ENCODE measurements around the gene SPACA6. TPM values are rescaled to one million over a fixed set of nuclear protein-coding genes. Genes with fewer than 3 reads are reported as not detected.

The SPACA6 gene
- total RNA-seq, 1 experiment from 2014 or later, result 29.5 TPM

DNA sequence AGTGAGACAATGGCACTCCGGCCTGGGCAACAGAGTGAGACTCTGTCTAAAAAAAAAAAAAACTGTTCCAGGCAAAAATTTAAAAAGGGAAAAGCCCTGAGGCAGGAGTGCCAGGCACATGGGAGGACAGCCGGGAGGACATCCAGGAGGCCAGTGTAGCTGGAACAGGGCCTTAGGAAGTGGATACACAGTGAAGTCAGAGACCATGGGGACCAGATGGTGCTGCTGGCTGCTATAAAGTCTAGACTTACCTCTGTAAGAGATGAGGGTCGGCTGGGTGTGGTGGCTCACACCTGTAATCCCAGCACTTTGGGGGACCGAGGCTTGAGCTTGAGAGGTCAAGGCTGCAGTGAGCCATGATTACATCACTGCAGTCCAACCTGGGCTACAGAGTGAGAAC, 15.7 kb downstream of the SPACA6 start:
- no peak overlapping the region for H2AFZ ChIP-seq
- ChIA-PET CTCF (no interaction called here), POLR2A (ENCODE audit: unreplicated experiment) (interaction anchor here (0.6 to 0.7 kb wide), 2 partner anchors 17 to 138 kb away, joined by 11 to 32 read pairs; partner anchors contain the start of gene ZNF175)
- H3K27me3 ChIP-seq (ENCODE audit: insufficient read depth, low read depth), result peaks cover 11% of the 10 kb centered on the region; the same call in 1 of the 2 replicates
- H3K9me2 ChIP-seq (ENCODE audit: insufficient read depth), result no peaks in the 10 kb centered on the region
- H3K9me3 ChIP-seq (ENCODE audit: insufficient read depth, low read depth), result no peaks in the 10 kb centered on the region
- peaks cover 10% of the 10 kb centered on the region; the same call in 1 of the 2 replicates for H3K36me3 ChIP-seq (ENCODE audit: low read depth)
- H3K4me2 ChIP-seq, result no peak overlapping the region
- no peak overlapping the region for H3K27ac ChIP-seq
- H3K4me3 ChIP-seq, result no peak overlapping the region
- no TSS peak for BruUV-seq (replicated peaks)
- intact Hi-C loops (cut with micrococcal nuclease; ENCODE audit: unreplicated experiment), result loop anchor here (10.0 kb wide), 1 partner anchor 216 kb away; the partner anchor contains the start of gene ZNF613
- TF ChIP-seq, protein P1, sequence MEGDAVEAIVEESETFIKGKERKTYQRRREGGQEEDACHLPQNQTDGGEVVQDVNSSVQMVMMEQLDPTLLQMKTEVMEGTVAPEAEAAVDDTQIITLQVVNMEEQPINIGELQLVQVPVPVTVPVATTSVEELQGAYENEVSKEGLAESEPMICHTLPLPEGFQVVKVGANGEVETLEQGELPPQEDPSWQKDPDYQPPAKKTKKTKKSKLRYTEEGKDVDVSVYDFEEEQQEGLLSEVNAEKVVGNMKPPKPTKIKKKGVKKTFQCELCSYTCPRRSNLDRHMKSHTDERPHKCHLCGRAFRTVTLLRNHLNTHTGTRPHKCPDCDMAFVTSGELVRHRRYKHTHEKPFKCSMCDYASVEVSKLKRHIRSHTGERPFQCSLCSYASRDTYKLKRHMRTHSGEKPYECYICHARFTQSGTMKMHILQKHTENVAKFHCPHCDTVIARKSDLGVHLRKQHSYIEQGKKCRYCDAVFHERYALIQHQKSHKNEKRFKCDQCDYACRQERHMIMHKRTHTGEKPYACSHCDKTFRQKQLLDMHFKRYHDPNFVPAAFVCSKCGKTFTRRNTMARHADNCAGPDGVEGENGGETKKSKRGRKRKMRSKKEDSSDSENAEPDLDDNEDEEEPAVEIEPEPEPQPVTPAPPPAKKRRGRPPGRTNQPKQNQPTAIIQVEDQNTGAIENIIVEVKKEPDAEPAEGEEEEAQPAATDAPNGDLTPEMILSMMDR (conservative IDR thresholded peaks at IDR 0.05), result no peak
- no peak for TF ChIP-seq EZH2 (IDR thresholded peaks at IDR 0.05; ENCODE audit: low read depth)
- H4K20me1 ChIP-seq (ENCODE audit: insufficient read depth), result no peaks in the 10 kb centered on the region
- H3K4me1 ChIP-seq (replicated peaks; ENCODE audit: insufficient read depth), result peaks cover 8% of the 10 kb centered on the region; the same call in 1 of the 2 replicates
- peaks cover 14% of the 10 kb centered on the region for H3F3A ChIP-seq (ENCODE audit: insufficient read depth, low read depth)
- DNase-seq, result no peak
- peaks cover 11% of the 10 kb centered on the region for H3K79me2 ChIP-seq (ENCODE audit: low read depth)

DNA sequence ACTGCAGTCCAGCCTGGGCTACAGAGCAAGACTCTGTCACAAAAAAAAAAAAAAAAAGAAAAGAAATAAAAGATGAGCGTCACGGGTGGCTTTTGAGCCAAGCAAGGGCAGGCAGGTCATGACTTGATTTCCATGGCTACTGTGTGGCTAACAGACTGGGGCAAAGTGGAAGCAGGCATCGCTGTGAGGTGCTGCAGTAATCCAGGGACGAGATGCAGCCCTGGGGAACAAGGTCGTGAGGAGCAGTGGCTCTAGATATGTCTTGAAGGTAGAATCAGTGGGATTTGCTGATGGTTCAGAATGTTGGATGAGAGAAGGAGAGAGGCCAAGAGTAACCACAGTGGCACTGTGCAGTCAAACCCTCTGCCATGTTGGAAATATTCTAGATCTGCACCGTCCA, 16.4 kb downstream of the SPACA6 start:
- no peaks in the 10 kb centered on the region for H3K9me2 ChIP-seq (ENCODE audit: insufficient read depth)
- H3K4me2 ChIP-seq, result no peak overlapping the region
- intact Hi-C loops (cut with micrococcal nuclease; ENCODE audit: unreplicated experiment), result loop anchor here (10.0 kb wide), 1 partner anchor 215 kb away; the partner anchor contains the start of gene ZNF613
- DNase-seq, result no peak
- H4K20me1 ChIP-seq (ENCODE audit: insufficient read depth), result no peaks in the 10 kb centered on the region
- POLR2A ChIA-PET (ENCODE audit: unreplicated experiment), result interaction anchor here (0.6 to 0.7 kb wide), 2 partner anchors 16 to 138 kb away, joined by 11 to 32 read pairs; partner anchors contain the start of gene ZNF175
- H3K4me1 ChIP-seq (replicated peaks; ENCODE audit: insufficient read depth), result peaks cover 8% of the 10 kb centered on the region; the same call in 1 of the 2 replicates
- H3F3A ChIP-seq (ENCODE audit: insufficient read depth, low read depth), result peaks cover 14% of the 10 kb centered on the region
- TF ChIP-seq, protein P1 (conservative IDR thresholded peaks at IDR 0.05), result no peak
- no peak for TF ChIP-seq EZH2 (IDR thresholded peaks at IDR 0.05; ENCODE audit: low read depth)
- BruUV-seq (replicated peaks), result no TSS peak
- peaks cover 10% of the 10 kb centered on the region; the same call in 1 of the 2 replicates for H3K36me3 ChIP-seq (ENCODE audit: low read depth)
- CTCF ChIA-PET, result no interaction called here
- H3K79me2 ChIP-seq (ENCODE audit: low read depth), result peaks cover 8% of the 10 kb centered on the region
- H2AFZ ChIP-seq, result no peak overlapping the region
- no peak overlapping the region for H3K27ac ChIP-seq
- no peak overlapping the region for H3K4me3 ChIP-seq
- H3K9me3 ChIP-seq (ENCODE audit: insufficient read depth, low read depth), result no peaks in the 10 kb centered on the region
- H3K27me3 ChIP-seq (ENCODE audit: insufficient read depth, low read depth), result peaks cover 11% of the 10 kb centered on the region

DNA sequence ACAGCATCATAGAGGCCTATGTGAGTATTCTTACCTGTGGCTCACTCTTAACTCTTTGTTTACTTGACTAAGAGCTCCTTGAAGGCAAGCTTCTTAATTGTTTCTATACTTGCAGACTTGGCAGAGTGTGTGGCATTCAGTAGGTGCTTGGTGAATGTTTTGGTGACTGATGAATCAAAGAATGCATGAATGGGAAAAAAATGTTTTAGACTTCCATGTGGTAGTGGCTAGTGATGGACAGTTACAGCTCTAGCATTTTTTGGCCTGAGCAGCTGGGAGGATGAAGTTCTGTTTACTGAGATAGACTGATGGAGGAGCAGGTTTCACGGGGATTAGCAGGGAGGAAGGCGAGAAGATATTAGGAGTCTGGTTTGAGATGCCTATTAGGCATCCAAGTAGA, 17.0 kb downstream of the SPACA6 start:
- peaks cover 14% of the 10 kb centered on the region for H3F3A ChIP-seq (ENCODE audit: insufficient read depth, low read depth)
- no peaks in the 10 kb centered on the region for H4K20me1 ChIP-seq (ENCODE audit: insufficient read depth)
- H3K4me2 ChIP-seq, result no peak overlapping the region
- no peak overlapping the region for H3K27ac ChIP-seq
- no peak overlapping the region for H3K4me3 ChIP-seq
- intact Hi-C loops (cut with micrococcal nuclease; ENCODE audit: unreplicated experiment), result no loop called here
- peaks cover 17% of the 10 kb centered on the region for H3K27me3 ChIP-seq (ENCODE audit: insufficient read depth, low read depth)
- peaks cover 2% of the 10 kb centered on the region for H3K79me2 ChIP-seq (ENCODE audit: low read depth)
- no peak overlapping the region for H2AFZ ChIP-seq
- peaks cover 7% of the 10 kb centered on the region; the same call in 1 of the 2 replicates for H3K36me3 ChIP-seq (ENCODE audit: low read depth)
- no peaks in the 10 kb centered on the region for H3K9me2 ChIP-seq (ENCODE audit: insufficient read depth)
- no TSS peak for BruUV-seq (replicated peaks)
- POLR2A ChIA-PET (ENCODE audit: unreplicated experiment), result interaction anchor here (0.8 kb wide), 1 partner anchor 21 kb away, joined by 3 read pairs; no protein-coding TSS in a partner anchor
- CTCF ChIA-PET, result no interaction called here
- no peak for DNase-seq
- TF ChIP-seq EZH2 (IDR thresholded peaks at IDR 0.05; ENCODE audit: low read depth), result no peak
- TF ChIP-seq, protein P1 (conservative IDR thresholded peaks at IDR 0.05), result no peak
- no peaks in the 10 kb centered on the region for H3K9me3 ChIP-seq (ENCODE audit: insufficient read depth, low read depth)
- H3K4me1 ChIP-seq (replicated peaks; ENCODE audit: insufficient read depth), result peaks cover 2% of the 10 kb centered on the region; the same call in 1 of the 2 replicates

Data from PC-9 (cell line).